T47D (cell line): ENCODE data around the gene C21orf58.
A peak's percentile ranks its signal among the peaks of the same experiment; 100 is the strongest.

Experiments
- DNase-seq, 2 experiments: peaks; one replicate each; pipeline versions ENCODE4 v3.0.0 to v3.0.0-alpha.2; 2011 to 2012; ENCODE audit warnings: low read depth in 1 of 2, low spot score in 1 of 2
- JUND ChIP-seq: IDR thresholded peaks from 2 replicates; pipeline ENCODE4 v1.6.1; 2012; ENCODE audit warnings: low read depth
- in situ Hi-C: cut with HindIII; loops from 2 replicates; pipeline ENCODE4 v1.10.0; 2016; ENCODE audit warnings: low sequenced_read_pairs, low pct_unique_long_range_greater_than_20kb

The C21orf58 gene

DNA sequence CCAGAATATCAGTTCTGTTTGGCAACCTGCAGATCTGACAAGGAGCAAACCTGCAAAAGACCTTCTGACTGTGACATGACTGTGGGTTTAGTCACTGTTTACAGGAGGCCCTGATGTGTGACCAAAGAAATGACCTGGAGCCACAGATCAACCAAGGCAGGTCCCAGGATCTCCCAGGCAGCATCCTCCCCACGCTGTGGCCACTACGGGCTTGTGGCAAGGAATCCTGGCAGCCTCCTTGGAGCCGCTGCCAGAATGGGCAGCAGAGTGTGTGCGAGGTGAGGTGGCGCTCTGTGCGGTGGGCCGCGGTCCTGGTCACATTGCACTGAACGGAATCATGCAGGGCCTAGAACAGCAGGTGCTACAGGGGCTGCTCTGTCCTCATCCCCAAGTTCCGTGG, 54.2 kb downstream of the C21orf58 start:
- DNase-seq: peak in 1 of 2 experiments; percentile 38
- TF ChIP-seq JUND: no peak
- in situ Hi-C loops: no loop called here

DNA sequence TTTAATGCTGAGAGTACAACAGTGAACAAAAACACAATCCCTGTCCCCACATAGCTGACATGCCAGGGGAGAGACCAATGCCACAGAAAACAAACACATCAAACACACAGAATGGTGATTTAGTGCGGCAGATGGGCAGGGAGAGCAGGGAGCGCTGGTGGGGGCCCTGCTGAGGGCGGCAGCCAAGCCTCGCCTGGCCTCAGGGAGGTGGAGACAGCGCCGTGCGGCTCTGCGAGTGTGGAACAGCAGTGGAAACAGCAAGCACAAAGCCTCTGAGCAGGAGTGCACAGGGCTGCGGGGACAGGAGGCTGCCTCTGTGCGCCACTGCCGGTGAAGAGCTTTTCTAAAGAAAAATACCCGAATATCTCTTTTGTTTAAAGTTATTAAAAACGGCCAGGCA, 55.3 kb downstream of the C21orf58 start:
- in situ Hi-C loops: no loop called here
- TF ChIP-seq JUND: no peak
- no peak for DNase-seq

DNA sequence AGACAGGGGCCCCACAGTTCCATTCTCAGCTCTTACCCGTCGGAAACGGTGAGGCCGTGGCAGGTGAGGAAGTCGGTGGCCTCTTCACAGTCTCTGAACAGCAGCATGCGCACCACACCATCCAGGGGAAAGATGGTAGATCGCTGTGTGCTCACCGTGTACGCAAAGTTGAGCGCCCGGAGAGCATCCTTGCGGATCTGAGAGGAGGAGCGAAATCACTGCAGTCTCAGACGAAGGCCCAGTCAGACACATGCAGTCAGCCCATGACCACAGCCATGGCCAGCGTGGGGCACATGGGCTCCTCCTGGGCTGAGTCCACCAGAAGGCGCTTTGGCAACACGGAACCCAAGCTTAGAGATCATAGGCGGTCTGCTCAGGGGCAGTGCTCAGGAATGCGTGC, 56.7 kb downstream of the C21orf58 start:
- TF ChIP-seq JUND: no peak
- in situ Hi-C loops: no loop called here
- DNase-seq: no peak

DNA sequence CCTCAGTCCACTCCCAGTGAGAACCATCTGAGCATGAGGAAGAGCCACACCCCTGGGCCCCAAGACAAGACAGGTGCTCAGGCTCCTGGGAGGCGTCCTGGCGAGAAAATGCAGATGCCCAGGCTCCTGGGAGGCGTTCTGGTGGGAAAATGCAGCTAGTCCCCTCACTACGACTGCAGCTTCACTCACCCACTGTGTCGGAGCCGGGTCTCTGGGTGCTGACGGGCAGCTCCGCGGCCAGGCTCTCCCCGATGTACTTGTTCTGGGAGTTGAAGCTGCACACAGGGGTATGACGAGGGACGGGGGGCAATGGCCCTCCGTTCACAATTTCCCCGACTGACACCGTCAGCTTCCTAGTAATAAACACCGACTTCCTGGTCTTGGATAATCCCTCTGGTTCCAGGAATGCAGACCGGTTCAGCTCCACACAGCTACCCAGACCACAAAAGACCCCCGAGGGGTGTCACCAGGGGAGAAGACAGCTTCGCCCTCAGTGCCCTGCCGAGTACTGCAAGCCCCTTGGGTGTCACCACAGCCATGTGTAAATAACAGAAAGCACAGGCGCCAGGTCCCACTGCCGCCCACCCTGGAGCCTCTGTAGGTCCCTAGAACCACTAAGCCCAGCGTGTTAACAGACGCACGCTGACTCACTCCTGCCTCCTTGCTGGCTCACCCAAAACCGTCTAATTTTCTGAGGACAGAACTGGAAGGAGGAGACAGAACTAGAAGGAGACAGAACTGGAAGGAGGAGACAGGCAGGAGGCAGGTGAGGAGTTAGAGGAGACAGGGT, 57.7 kb downstream of the C21orf58 start:
- DNase-seq: no peak
- TF ChIP-seq JUND: no peak
- in situ Hi-C loops: no loop called here

DNA sequence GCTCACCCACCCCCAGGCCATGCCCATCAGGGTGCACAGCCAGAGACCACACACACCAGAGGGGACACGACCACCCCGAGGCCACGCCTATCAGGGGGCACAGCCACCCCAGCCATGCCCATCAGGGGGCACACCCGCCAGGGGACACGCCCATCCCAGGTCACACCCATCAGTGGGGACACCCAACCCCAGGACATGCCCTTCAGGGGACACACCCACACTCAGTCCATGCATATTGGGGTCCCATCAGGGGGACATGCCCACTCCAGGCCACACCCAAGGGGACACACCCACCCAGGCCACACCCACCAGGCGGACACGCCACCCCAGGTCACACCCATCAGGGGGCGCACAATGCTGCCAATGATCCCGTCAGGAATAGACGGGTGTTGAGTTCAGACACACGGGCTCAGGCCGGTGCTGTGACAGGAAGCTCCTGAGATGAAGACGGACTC, 59.0 kb downstream of the C21orf58 start:
- in situ Hi-C loops: no loop called here
- DNase-seq: no peak
- TF ChIP-seq JUND: no peak

DNA sequence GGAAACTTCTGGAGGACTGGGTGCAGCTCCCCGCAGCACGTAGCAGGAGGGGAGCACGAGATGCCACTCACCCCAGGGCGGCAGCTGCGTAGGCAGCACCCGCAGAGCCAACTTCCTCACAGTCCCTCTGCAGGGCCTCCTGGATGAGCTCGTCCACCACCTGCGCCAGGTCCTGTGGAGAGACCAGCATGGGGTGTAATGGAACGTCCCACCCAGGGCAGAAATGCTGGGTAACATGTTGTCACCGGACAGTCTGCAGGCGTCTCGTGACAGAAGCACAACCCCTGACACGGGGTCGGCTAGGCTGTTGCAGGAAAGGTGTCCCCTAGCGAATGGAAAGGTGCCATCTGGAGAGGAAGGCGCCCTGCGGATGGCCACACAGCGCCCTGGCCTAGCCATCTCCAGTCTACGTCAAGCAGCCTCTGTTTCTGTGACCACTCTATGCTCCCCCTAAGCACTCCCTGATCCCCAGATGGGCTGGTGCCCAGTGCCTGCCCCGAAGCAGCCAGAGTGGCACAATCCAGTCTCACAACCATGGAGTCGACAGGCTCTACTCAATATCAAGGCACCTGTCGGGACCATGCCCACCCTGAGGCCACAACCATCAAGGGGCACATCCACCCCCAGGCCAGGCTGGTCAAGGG, 59.5 kb downstream of the C21orf58 start:
- in situ Hi-C loops: no loop called here
- DNase-seq: no peak
- TF ChIP-seq JUND: no peak

DNA sequence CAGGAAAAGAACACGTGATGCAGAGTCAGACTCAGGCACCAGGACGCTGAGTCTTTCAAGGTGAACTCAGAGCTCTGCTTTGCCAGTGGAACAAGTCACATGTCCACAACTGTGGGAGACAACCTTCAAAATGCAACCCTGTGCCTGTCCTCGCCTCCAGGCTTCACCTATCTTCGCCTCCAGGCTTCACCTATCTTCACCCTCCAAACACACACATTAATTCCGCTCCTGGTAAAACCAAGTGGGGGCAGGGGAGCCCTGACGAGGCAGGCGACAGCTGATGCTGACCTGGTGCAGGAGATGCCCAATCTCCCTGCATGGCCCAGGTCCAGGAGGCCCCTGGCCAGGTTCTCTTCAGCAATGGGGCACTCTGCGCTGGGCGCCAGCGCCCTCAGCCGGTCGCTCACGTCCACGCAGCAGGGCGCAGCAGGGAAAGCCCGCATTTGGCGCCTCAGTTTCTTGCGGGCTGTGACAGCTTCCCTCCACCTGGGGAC, 67.1 kb downstream of the C21orf58 start:
- DNase-seq: no peak
- in situ Hi-C loops: no loop called here
- no peak for TF ChIP-seq JUND

DNA sequence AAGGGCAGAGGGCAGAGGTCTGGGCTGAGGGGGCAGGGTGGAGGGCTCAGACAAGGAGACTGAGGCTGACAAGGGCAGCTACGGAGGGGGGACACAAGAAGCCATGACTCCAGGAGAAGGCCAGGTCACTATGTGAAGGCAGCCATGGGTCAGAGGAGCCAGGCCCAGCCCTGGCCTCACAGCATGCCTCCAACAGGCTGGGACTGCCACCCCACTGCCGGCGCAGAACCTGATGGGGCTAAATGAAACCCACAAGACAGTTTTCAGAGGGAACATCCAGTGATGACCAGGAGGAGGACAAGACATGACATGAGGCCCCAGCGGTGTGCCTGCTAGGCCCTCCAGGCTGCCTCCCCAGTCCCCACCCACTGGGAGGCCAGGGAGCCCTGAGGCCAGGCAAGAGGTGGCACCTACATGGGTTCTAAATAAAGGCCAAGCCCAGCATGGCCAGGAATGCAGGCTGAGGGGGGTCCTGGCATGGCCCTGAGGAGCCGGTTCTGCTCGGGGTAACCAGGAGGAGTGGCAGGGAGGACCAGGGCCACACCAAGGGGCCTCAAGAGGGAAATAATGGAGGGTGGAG, 67.8 kb downstream of the C21orf58 start:
- TF ChIP-seq JUND: no peak
- no peak for DNase-seq
- in situ Hi-C loops: no loop called here

DNA sequence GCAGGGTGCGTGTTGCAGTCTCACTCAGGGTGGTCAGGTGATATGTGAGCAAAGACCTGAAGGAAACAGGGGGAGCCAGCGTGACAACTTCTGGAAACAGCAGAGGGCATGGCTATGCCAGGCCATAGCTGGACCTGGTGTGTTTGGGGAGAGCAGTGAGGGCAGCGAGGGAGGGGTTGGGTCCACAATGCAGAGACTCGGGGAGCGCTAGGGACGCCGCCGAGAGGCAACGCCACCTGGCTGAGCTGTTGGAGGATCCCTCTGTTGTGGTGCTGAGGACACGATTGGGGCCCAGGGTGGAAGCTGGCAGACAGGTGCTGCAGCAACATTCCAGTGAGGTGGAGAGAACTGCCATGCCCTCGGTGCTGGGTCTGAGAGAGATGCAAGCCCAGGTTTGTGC, 68.5 kb downstream of the C21orf58 start:
- no peak for DNase-seq
- in situ Hi-C loops: no loop called here
- no peak for TF ChIP-seq JUND

DNA sequence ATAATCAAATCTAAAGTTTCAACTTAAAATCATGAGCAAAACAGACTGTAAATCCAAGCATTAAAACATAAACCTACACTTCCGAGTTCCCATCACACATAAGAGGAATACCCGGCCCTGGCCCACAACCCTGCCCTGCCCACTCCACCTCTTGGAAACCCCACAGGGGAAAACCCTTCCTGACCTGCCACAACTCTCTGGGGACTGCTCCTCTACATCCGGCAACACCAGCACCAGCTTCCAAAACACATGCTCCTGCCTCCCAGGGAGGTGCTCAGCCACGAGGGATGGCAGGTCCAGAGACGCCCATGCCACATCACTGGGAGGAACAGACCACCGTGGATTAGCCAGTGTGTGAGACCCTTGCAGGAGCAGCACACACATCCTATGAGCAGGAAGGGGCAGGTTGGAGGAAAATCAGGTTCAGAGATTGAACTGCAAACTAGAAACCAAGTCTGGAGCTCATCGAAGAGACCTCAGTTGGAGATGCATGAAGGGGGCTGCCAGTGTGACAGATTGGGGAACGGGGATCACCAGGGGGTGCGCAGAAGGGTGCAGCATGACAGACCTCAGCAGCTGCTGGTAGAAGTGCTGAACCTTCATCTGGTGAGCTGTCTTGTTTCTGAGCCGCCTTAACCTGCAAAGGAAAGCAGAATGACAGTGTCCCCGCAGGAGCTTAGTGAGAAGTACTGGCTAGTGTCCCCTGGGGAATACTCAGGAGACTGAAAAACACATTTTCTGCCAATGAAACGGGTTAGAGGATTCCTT, 69.3 kb downstream of the C21orf58 start:
- TF ChIP-seq JUND: no peak
- DNase-seq: no peak
- in situ Hi-C loops: no loop called here

DNA sequence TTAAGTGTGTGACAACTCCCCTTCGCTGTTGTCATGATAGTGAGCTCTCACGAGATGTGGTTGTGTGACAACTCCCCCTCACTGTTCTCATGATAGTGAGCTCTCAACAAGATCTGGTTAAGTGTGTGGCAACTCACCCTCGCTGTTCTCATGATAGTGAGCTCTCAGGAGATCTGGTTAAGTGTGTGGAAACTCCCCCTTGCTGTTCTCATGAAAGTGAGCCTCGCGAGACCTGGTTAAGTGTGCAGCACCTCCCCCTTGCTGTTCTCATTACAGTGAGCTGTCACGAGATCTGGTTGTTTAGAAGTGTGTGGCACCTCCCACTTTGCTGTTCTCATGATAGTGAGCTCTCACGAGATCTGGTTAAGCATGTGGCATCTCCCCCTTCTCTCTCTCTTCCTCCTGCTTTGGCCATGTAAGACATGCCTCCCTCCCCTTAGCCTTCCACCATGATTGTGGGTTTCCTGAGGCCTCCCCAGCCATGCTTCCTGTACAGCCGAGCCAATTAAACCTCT, 70.0 kb downstream of the C21orf58 start:
- in situ Hi-C loops: no loop called here
- no peak for TF ChIP-seq JUND
- no peak for DNase-seq

DNA sequence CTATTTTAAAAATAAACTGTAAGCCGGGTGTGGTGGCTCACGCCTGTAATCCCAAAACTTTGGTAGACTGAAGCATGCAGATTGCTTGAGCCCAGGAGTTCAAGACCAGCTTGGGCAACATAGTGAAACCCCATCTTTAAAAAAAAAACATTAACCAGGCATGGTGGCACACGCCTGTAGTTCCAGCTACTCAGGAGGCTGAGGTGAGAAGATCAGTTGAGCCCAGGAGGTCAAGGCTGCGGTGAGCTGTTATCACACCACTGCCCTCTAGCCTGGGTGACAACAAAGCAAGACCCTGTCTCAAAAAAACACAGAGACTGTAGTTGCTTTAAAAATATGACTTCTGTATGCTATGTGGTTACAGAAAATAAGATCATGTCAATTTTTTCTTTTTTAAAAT, 70.8 kb downstream of the C21orf58 start:
- in situ Hi-C loops: no loop called here
- no peak for TF ChIP-seq JUND
- DNase-seq: no peak
